ENCODE measurements around the gene CCDC39. TPM values are rescaled to one million over a fixed set of nuclear protein-coding genes. Genes with fewer than 3 reads are reported as not detected.
A peak's percentile ranks its signal among the peaks of the same experiment; 100 is the strongest.

The CCDC39 gene
- polyA plus RNA-seq, 4 donors: 0.09 TPM; not detected in 3

DNA sequence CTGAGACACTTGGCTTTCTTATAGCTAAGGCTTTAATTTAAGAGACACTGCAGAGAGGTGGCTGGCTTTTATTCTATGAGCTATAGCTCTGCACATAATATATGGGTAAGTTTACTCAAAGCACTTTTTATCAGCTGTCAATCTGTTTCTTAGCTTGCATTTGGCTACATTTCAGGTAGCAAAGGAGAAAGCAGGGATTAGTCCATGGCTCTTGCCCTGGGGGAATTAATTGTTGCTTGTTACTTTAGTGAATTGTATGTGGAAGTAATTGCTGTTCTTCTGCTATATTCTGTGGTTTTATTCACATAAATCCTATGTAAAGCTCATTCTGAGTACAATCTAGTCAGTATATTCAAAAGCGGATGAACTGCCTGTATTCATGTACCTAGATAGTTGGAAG is 14.4 kb upstream of the CCDC39 start:
- no peak for DNase-seq
- Histone ChIP-seq H3K27ac (ENCODE audit: low read depth in 1 of 3, low read length in 2 of 3) (no peak overlapping the region), H3K4me1 (ENCODE audit: control insufficient read depth in 3 of 3, insufficient read depth in 2 of 3, low read depth in 1 of 3, low read length in 2 of 3) (no peaks in the 10 kb centered on the region), H3K27me3 (ENCODE audit: control insufficient read depth in 3 of 3, insufficient read depth in 3 of 3, low read length in 3 of 3) (no peaks in the 10 kb centered on the region), H3K36me3 (ENCODE audit: control insufficient read depth in 3 of 3, insufficient read depth in 2 of 3, low read depth in 1 of 3, low read length in 3 of 3) (no peaks in the 10 kb centered on the region), H3K4me3 (ENCODE audit: low read depth in 1 of 3, low read length in 3 of 3) (no peak overlapping the region), H3K9me3 (ENCODE audit: control insufficient read depth in 2 of 2, insufficient read depth in 1 of 2, low read depth in 1 of 2, low read length in 1 of 2) (no peaks in the 10 kb centered on the region)
- no peak for FAIRE-seq
- 82 to 93% (median 91%) methylated on average over 1 of the region's 1 CpG for WGBS, 3 donors

DNA sequence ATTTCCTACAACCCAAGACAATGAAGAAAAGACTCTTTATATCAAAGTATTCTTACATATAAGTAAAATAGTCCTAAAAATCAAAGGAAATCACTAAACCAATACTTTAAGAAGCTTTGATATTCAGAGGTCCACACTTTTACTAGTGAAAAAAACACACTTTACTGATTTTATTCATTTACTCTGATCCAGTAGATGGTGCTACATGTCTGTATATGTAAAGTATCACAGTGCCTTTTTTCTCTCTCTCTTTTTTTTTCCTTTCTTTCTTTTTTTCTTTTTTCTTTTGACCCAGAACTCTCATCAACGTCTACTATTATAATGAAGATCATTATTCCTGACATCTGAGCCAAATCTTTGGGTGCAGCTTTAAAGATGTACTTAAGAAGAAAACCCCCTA is 10.8 kb upstream of the CCDC39 start:
- FAIRE-seq: peak; percentile 49
- Histone ChIP-seq H3K4me3 (ENCODE audit: low read depth in 1 of 3, low read length in 3 of 3) (no peak overlapping the region), H3K36me3 (ENCODE audit: control insufficient read depth in 3 of 3, insufficient read depth in 2 of 3, low read depth in 1 of 3, low read length in 3 of 3) (no peaks in the 10 kb centered on the region), H3K4me1 (ENCODE audit: control insufficient read depth in 3 of 3, insufficient read depth in 2 of 3, low read depth in 1 of 3, low read length in 2 of 3) (no peaks in the 10 kb centered on the region), H3K9me3 (ENCODE audit: control insufficient read depth in 2 of 2, insufficient read depth in 1 of 2, low read depth in 1 of 2, low read length in 1 of 2) (no peaks in the 10 kb centered on the region), H3K27ac (ENCODE audit: low read depth in 1 of 3, low read length in 2 of 3) (no peak overlapping the region), H3K27me3 (ENCODE audit: control insufficient read depth in 3 of 3, insufficient read depth in 3 of 3, low read length in 3 of 3) (no peaks in the 10 kb centered on the region)
- no peak for DNase-seq
- WGBS, 3 donors: 3 to 12% (median 7%) methylated on average over 1 of the region's 1 CpG

DNA sequence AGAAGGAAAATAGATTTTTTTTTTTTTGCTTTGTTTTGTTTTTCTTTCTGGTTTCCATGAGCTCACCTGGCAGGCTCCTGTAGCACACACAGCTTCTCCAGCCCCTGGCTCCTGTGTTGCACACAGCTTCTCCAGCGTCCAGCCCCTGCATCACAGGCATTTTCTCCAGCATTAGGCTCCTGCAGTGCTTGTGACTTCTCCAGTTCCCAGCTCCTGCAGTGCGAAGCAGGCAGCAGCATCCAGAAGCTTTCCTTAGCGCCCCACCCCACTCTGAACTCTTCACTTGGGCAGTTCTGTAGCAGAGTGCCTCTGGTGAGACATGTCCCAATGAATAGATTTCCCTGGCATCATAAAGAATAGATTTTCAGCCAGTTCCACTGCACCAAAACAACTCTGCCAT is 5.5 kb upstream of the CCDC39 start:
- 24 to 35% (median 26%) methylated on average over 3 of the region's 3 CpGs for WGBS, 3 donors
- H3K27ac ChIP-seq (ENCODE audit: low read depth in 1 of 3, low read length in 2 of 3): no peak overlapping the region
- no peaks in the 10 kb centered on the region for H3K27me3 ChIP-seq (ENCODE audit: control insufficient read depth in 3 of 3, insufficient read depth in 3 of 3, low read length in 3 of 3)
- no peaks in the 10 kb centered on the region for H3K36me3 ChIP-seq (ENCODE audit: control insufficient read depth in 3 of 3, insufficient read depth in 2 of 3, low read depth in 1 of 3, low read length in 3 of 3)
- H3K4me3 ChIP-seq (ENCODE audit: low read depth in 1 of 3, low read length in 3 of 3): no peak overlapping the region
- DNase-seq (no peak), FAIRE-seq (no peak)
- no peaks in the 10 kb centered on the region for H3K9me3 ChIP-seq (ENCODE audit: control insufficient read depth in 2 of 2, insufficient read depth in 1 of 2, low read depth in 1 of 2, low read length in 1 of 2)
- no peaks in the 10 kb centered on the region for H3K4me1 ChIP-seq (ENCODE audit: control insufficient read depth in 3 of 3, insufficient read depth in 2 of 3, low read depth in 1 of 3, low read length in 2 of 3)

DNA sequence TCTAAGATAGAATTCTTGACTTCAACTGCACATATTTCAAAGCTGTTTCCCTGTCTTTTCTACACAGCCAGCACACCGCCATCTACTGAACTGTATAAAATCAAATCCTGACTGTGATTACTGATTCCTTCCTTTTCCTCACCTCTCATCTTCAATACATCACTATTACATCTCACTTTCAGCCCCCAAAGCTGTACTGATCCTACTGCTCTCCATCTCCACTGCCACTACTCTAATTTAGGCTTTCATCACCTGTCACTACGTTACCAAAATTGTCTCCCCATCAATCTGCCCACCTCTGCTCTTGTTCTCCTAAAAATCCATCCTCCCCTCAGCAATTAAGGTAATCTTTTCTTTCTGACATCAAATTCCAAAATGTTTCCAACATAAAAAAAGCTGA is 4.5 kb upstream of the CCDC39 start:
- DNase-seq: no peak
- Histone ChIP-seq H3K9me3 (ENCODE audit: control insufficient read depth in 2 of 2, insufficient read depth in 1 of 2, low read depth in 1 of 2, low read length in 1 of 2) (no peaks in the 10 kb centered on the region), H3K27ac (ENCODE audit: low read depth in 1 of 3, low read length in 2 of 3) (no peak overlapping the region), H3K36me3 (ENCODE audit: control insufficient read depth in 3 of 3, insufficient read depth in 2 of 3, low read depth in 1 of 3, low read length in 3 of 3) (no peaks in the 10 kb centered on the region), H3K4me3 (ENCODE audit: low read depth in 1 of 3, low read length in 3 of 3) (no peak overlapping the region), H3K27me3 (ENCODE audit: control insufficient read depth in 3 of 3, insufficient read depth in 3 of 3, low read length in 3 of 3) (peaks cover 0 to 9% (median 0%) of the 10 kb centered on the region in 3 donors), H3K4me1 (ENCODE audit: control insufficient read depth in 3 of 3, insufficient read depth in 2 of 3, low read depth in 1 of 3, low read length in 2 of 3) (peaks cover 0 to 4% (median 0%) of the 10 kb centered on the region in 3 donors)
- 75 to 84% (median 76%) methylated on average over 2 of the region's 2 CpGs for WGBS, 3 donors
- no peak for FAIRE-seq

DNA sequence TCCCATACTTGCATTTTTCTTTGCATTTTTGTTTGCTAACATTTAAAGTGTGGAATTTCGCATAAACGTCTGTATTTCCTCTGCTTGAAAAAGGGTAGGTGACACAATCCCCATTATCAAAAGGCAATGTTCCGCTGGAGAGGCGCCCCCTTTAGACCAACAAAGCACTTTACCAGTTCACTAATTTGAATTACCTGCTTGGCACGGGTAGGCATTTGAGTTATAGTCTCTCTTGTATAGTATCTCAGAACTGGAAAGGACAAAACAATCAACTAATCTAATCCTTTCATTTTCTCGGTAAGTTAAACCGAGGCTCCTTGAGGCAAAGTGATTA is 775 bp upstream of the CCDC39 start:
- Histone ChIP-seq H3K4me3 (ENCODE audit: low read depth in 1 of 3, low read length in 3 of 3) (peak overlapping the region in 2 of 3 donors; percentile 56 to 59), H3K9me3 (ENCODE audit: control insufficient read depth in 2 of 2, insufficient read depth in 1 of 2, low read depth in 1 of 2, low read length in 1 of 2) (no peaks in the 10 kb centered on the region), H3K36me3 (ENCODE audit: control insufficient read depth in 3 of 3, insufficient read depth in 2 of 3, low read depth in 1 of 3, low read length in 3 of 3) (no peaks in the 10 kb centered on the region), H3K27ac (ENCODE audit: low read depth in 1 of 3, low read length in 2 of 3) (peak overlapping the region in 1 of 3 donors; percentile 36), H3K4me1 (ENCODE audit: control insufficient read depth in 3 of 3, insufficient read depth in 2 of 3, low read depth in 1 of 3, low read length in 2 of 3) (peaks cover 0 to 4% (median 0%) of the 10 kb centered on the region in 3 donors), H3K27me3 (ENCODE audit: control insufficient read depth in 3 of 3, insufficient read depth in 3 of 3, low read length in 3 of 3) (peaks cover 0 to 18% (median 0%) of the 10 kb centered on the region in 3 donors)
- peak in 1 of 2 donors; percentile 12 for DNase-seq
- FAIRE-seq: no peak
- 1 to 4% (median 1%) methylated on average over 7 of the region's 7 CpGs for WGBS, 3 donors

DNA sequence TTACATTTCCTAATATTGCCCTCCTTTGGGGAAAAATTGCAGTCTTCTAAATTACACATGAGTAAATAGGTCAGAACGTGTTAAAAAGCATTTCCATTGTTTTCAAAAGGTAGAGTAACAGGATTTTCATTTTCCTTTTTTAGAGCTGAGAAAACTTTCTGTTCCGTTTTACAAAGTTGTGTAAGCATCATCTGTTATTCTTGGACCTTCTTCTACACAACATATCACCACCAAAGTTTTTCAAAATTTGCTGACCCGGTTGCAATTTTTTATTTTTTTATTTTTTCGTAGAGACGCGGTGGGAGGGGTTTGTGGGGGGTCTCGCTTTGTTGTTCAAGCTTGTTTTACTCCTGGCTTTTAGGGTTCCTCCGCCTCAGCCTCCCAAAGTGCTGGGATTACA is 1.1 kb downstream of the CCDC39 start:
- no peak overlapping the region for H3K27ac ChIP-seq (ENCODE audit: low read depth in 1 of 3, low read length in 2 of 3)
- WGBS, 3 donors: 19 to 26% (median 26%) methylated on average over 8 of the region's 8 CpGs
- peaks cover 0 to 4% (median 0%) of the 10 kb centered on the region in 3 donors for H3K4me1 ChIP-seq (ENCODE audit: control insufficient read depth in 3 of 3, insufficient read depth in 2 of 3, low read depth in 1 of 3, low read length in 2 of 3)
- peaks cover 0 to 18% (median 0%) of the 10 kb centered on the region in 3 donors for H3K27me3 ChIP-seq (ENCODE audit: control insufficient read depth in 3 of 3, insufficient read depth in 3 of 3, low read length in 3 of 3)
- H3K36me3 ChIP-seq (ENCODE audit: control insufficient read depth in 3 of 3, insufficient read depth in 2 of 3, low read depth in 1 of 3, low read length in 3 of 3): no peaks in the 10 kb centered on the region
- no peak for FAIRE-seq
- H3K4me3 ChIP-seq (ENCODE audit: low read depth in 1 of 3, low read length in 3 of 3): no peak overlapping the region
- no peaks in the 10 kb centered on the region for H3K9me3 ChIP-seq (ENCODE audit: control insufficient read depth in 2 of 2, insufficient read depth in 1 of 2, low read depth in 1 of 2, low read length in 1 of 2)
- no peak for DNase-seq

DNA sequence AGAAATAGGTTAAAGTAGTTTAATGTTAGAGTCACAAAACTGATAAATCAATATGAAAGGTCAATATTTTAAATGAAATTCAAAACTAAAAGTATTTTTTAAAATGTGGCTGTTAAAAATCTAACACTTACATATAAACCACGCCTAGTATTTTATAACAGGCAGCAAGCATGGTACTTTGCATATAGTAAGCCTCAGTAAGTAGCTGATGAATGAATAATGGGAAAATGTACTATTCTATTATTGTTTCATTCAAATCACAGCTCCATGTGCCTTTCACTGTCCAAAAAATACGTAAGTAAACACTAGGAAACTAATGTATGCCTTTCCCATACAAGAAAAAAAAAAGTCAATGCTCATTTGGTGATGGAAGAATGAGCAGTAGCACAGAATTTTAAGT is 17.8 kb downstream of the CCDC39 start:
- Histone ChIP-seq H3K4me1 (ENCODE audit: control insufficient read depth in 3 of 3, insufficient read depth in 2 of 3, low read depth in 1 of 3, low read length in 2 of 3) (no peaks in the 10 kb centered on the region), H3K4me3 (ENCODE audit: low read depth in 1 of 3, low read length in 3 of 3) (no peak overlapping the region), H3K27ac (ENCODE audit: low read depth in 1 of 3, low read length in 2 of 3) (no peak overlapping the region), H3K36me3 (ENCODE audit: control insufficient read depth in 3 of 3, insufficient read depth in 2 of 3, low read depth in 1 of 3, low read length in 3 of 3) (no peaks in the 10 kb centered on the region), H3K27me3 (ENCODE audit: control insufficient read depth in 3 of 3, insufficient read depth in 3 of 3, low read length in 3 of 3) (no peaks in the 10 kb centered on the region), H3K9me3 (ENCODE audit: control insufficient read depth in 2 of 2, insufficient read depth in 1 of 2, low read depth in 1 of 2, low read length in 1 of 2) (no peaks in the 10 kb centered on the region)
- DNase-seq: no peak
- FAIRE-seq: peak; percentile 62
- WGBS, 3 donors: 50 to 64% (median 58%) methylated on average over 2 of the region's 2 CpGs

DNA sequence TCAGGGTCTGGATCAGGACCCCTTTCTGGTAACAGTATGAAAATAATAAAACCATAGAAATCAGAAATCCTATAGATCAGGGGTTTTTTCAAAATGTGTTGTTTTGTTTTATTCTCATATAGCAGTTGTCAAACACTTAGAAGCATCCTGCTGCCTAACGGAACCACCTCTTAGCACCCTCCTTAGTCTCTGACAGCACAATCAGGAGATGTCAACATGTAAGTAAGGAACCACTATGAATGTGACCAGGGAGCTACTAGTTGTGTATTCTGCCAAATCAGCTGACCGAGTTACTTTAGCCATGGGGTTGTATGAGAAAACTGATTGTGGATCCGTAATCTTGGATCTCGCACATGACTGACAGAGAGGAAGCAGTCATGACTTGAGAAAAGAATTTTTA is 22.2 kb downstream of the CCDC39 start:
- Histone ChIP-seq H3K36me3 (ENCODE audit: control insufficient read depth in 3 of 3, insufficient read depth in 2 of 3, low read depth in 1 of 3, low read length in 3 of 3) (no peaks in the 10 kb centered on the region), H3K27me3 (ENCODE audit: control insufficient read depth in 3 of 3, insufficient read depth in 3 of 3, low read length in 3 of 3) (no peaks in the 10 kb centered on the region), H3K4me1 (ENCODE audit: control insufficient read depth in 3 of 3, insufficient read depth in 2 of 3, low read depth in 1 of 3, low read length in 2 of 3) (no peaks in the 10 kb centered on the region), H3K27ac (ENCODE audit: low read depth in 1 of 3, low read length in 2 of 3) (no peak overlapping the region), H3K9me3 (ENCODE audit: control insufficient read depth in 2 of 2, insufficient read depth in 1 of 2, low read depth in 1 of 2, low read length in 1 of 2) (no peaks in the 10 kb centered on the region), H3K4me3 (ENCODE audit: low read depth in 1 of 3, low read length in 3 of 3) (no peak overlapping the region)
- FAIRE-seq: no peak
- DNase-seq: no peak
- 68 to 69% (median 68%) methylated on average over 4 of the region's 4 CpGs for WGBS, 3 donors

DNA sequence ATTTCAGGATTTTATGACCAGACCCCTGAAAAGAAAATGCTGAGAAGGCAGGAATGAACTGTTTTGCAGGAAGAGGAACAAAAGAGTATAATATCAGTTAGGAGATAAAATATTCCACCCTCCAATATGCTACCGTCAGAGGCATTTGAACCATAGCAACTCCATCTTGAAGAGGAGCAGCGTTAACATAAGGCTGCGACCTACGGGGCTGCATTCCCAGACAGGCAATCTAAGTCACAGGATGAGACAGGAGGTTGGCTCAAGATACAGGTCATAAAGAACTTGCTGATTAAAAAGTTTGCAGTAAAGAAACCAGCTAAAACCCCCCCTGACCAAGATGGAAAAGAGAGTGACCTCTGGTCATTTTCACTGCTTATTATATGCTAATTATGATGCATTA is 22.9 kb downstream of the CCDC39 start:
- no peak overlapping the region for H3K4me3 ChIP-seq (ENCODE audit: low read depth in 1 of 3, low read length in 3 of 3)
- H3K9me3 ChIP-seq (ENCODE audit: control insufficient read depth in 2 of 2, insufficient read depth in 1 of 2, low read depth in 1 of 2, low read length in 1 of 2): no peaks in the 10 kb centered on the region
- no peaks in the 10 kb centered on the region for H3K27me3 ChIP-seq (ENCODE audit: control insufficient read depth in 3 of 3, insufficient read depth in 3 of 3, low read length in 3 of 3)
- no peak for DNase-seq
- no peaks in the 10 kb centered on the region for H3K36me3 ChIP-seq (ENCODE audit: control insufficient read depth in 3 of 3, insufficient read depth in 2 of 3, low read depth in 1 of 3, low read length in 3 of 3)
- FAIRE-seq: no peak
- H3K4me1 ChIP-seq (ENCODE audit: control insufficient read depth in 3 of 3, insufficient read depth in 2 of 3, low read depth in 1 of 3, low read length in 2 of 3): no peaks in the 10 kb centered on the region
- WGBS, 3 donors: 65 to 73% (median 69%) methylated on average over 4 of the region's 4 CpGs
- H3K27ac ChIP-seq (ENCODE audit: low read depth in 1 of 3, low read length in 2 of 3): no peak overlapping the region
